ENCODE measurements around the gene RBM6.
"Not testable (repeated sequence)": the region's sequence is repeated elsewhere in the genome, so short reads cannot be mapped to it uniquely, and the experiment has no call there.

Gene RBM6

GRCh38 chr3:49929291-49930167 is 10.4 kb upstream of the RBM6 start, which contains the start of gene MON1A:
TSS of gene MON1A (minus strand) at chr3:49929811. CDS start at chr3:49913346, 16,465 bp downstream.
- H2AFZ ChIP-seq = peak within 1 kb of the TSS; percentile 99
- no peaks in the 10 kb centered on the region for H3K27me3 ChIP-seq (ENCODE audit: control insufficient read depth, insufficient read depth, low read length)
- TF ChIP-seq, protein P1, sequence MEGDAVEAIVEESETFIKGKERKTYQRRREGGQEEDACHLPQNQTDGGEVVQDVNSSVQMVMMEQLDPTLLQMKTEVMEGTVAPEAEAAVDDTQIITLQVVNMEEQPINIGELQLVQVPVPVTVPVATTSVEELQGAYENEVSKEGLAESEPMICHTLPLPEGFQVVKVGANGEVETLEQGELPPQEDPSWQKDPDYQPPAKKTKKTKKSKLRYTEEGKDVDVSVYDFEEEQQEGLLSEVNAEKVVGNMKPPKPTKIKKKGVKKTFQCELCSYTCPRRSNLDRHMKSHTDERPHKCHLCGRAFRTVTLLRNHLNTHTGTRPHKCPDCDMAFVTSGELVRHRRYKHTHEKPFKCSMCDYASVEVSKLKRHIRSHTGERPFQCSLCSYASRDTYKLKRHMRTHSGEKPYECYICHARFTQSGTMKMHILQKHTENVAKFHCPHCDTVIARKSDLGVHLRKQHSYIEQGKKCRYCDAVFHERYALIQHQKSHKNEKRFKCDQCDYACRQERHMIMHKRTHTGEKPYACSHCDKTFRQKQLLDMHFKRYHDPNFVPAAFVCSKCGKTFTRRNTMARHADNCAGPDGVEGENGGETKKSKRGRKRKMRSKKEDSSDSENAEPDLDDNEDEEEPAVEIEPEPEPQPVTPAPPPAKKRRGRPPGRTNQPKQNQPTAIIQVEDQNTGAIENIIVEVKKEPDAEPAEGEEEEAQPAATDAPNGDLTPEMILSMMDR (IDR thresholded peaks at IDR 0.05) = peak; percentile 56
- H3K27ac ChIP-seq = peak within 1 kb of the TSS; percentile 88
- peaks cover 5% of the 10 kb centered on the region for H3K4me1 ChIP-seq
- H3K36me3 ChIP-seq (ENCODE audit: control insufficient read depth, insufficient read depth, low read length) = no peaks in the 10 kb centered on the region
- peaks cover 12% of the 10 kb centered on the region for H3K79me2 ChIP-seq
- peak within 1 kb of the TSS; percentile 68 for H3K4me3 ChIP-seq (ENCODE audit: low read depth, low read length)
- H3K9me3 ChIP-seq (ENCODE audit: control insufficient read depth, low read length) = no peaks in the 10 kb centered on the region
- H3K4me2 ChIP-seq (ENCODE audit: low read length) = peak within 1 kb of the TSS; percentile 73
- H3K9ac ChIP-seq = peak within 1 kb of the TSS; percentile 32

- Histone ChIP-seq H3K9ac (peak overlapping the region; percentile 8), H3K9me3 (ENCODE audit: control insufficient read depth, low read length) (no peaks in the 10 kb centered on the region), H3K4me3 (ENCODE audit: low read depth, low read length) (peak overlapping the region; percentile 68), H3K36me3 (ENCODE audit: control insufficient read depth, insufficient read depth, low read length) (no peaks in the 10 kb centered on the region), H3K79me2 (peaks cover 12% of the 10 kb centered on the region), H3K4me2 (ENCODE audit: low read length) (peak overlapping the region; percentile 73), H3K4me1 (peaks cover 5% of the 10 kb centered on the region), H3K27ac (peak overlapping the region; percentile 88), H3K27me3 (ENCODE audit: control insufficient read depth, insufficient read depth, low read length) (no peaks in the 10 kb centered on the region), H2AFZ (peak overlapping the region; percentile 99)
- TF ChIP-seq, protein P1 (IDR thresholded peaks at IDR 0.05) = no peak
These were observed 9.7 kb upstream of the RBM6 start for GRCh38 chr3:49930168-49930690.

- peaks cover 12% of the 10 kb centered on the region for H3K79me2 ChIP-seq
- no peak overlapping the region for H3K4me3 ChIP-seq (ENCODE audit: low read depth, low read length)
- peaks cover 5% of the 10 kb centered on the region for H3K4me1 ChIP-seq
- no peak overlapping the region for H3K27ac ChIP-seq
- H3K9ac ChIP-seq = no peak overlapping the region
- H2AFZ ChIP-seq = peak overlapping the region; percentile 99
- TF ChIP-seq, protein P1 (IDR thresholded peaks at IDR 0.05) = no peak
- H3K4me2 ChIP-seq (ENCODE audit: low read length) = peak overlapping the region; percentile 3
- no peaks in the 10 kb centered on the region for H3K27me3 ChIP-seq (ENCODE audit: control insufficient read depth, insufficient read depth, low read length)
- H3K9me3 ChIP-seq (ENCODE audit: control insufficient read depth, low read length) = no peaks in the 10 kb centered on the region
- no peaks in the 10 kb centered on the region for H3K36me3 ChIP-seq (ENCODE audit: control insufficient read depth, insufficient read depth, low read length)
These were observed 9.0 kb upstream of the RBM6 start for GRCh38 chr3:49930922-49931321.

GRCh38 chr3:49932281-49932680 is 7.7 kb upstream of the RBM6 start:
- H2AFZ ChIP-seq; H3K9me3 ChIP-seq (ENCODE audit: control insufficient read depth, low read length); H3K27me3 ChIP-seq (ENCODE audit: control insufficient read depth, insufficient read depth, low read length); H3K4me1 ChIP-seq; H3K36me3 ChIP-seq (ENCODE audit: control insufficient read depth, insufficient read depth, low read length); H3K9ac ChIP-seq; H3K27ac ChIP-seq; H3K4me2 ChIP-seq (ENCODE audit: low read length); H3K79me2 ChIP-seq; H3K4me3 ChIP-seq (ENCODE audit: low read depth, low read length): not testable (repeated sequence)

DNA sequence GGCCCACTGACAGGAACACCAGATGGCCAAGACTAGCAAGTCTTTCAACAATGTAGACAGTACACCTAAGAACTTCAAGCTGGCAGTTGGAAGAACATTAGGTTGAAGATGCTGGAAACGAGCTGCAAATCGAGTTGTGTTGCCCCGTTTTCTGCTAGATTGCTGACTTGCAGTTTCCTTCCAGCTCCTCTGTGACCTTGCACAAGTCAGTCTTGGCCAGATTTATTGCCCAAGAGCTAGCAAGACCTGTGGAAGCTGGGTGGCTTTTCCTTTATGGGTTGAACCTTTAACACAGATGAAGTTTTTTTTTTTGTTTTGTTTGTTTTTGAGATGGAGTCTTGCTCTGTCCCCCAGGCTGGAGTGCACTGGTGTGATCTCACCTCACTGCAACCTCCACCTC is 2.9 kb upstream of the RBM6 start:
- H3K36me3 ChIP-seq (ENCODE audit: control insufficient read depth, insufficient read depth, low read length) = no peaks in the 10 kb centered on the region
- peaks cover 4% of the 10 kb centered on the region for H3K4me1 ChIP-seq
- no peak overlapping the region for H3K9ac ChIP-seq
- H3K79me2 ChIP-seq = peaks cover 10% of the 10 kb centered on the region
- no peaks in the 10 kb centered on the region for H3K9me3 ChIP-seq (ENCODE audit: control insufficient read depth, low read length)
- no peak overlapping the region for H3K27ac ChIP-seq
- TF ChIP-seq, protein P1 (IDR thresholded peaks at IDR 0.05) = no peak
- H3K4me3 ChIP-seq (ENCODE audit: low read depth, low read length) = no peak overlapping the region
- H3K27me3 ChIP-seq (ENCODE audit: control insufficient read depth, insufficient read depth, low read length) = no peaks in the 10 kb centered on the region
- no peak overlapping the region for H3K4me2 ChIP-seq (ENCODE audit: low read length)
- H2AFZ ChIP-seq = no peak overlapping the region
